H9 (cell line): ENCODE results near the gene IL36B. TPM values are rescaled to one million over a fixed set of nuclear protein-coding genes. Genes with fewer than 3 reads are reported as not detected.

ENCODE experiments used
- DNase-seq: peaks from one replicate; pipeline ENCODE4 v3.0.0-alpha.2; 2017
- H2AFZ ChIP-seq: one replicate; pipeline ENCODE4 v1.6.1; 2013; ENCODE audit warnings: mild to moderate bottlenecking, low read length, control low read depth, moderate library complexity
- H2AK5ac ChIP-seq: 2 replicates; pipeline ENCODE4 v1.6.1; 2013; ENCODE audit warnings: low read length, control low read depth, mixed read lengths; ENCODE audit not compliant: insufficient read length
- H2BK120ac ChIP-seq: one replicate; pipeline ENCODE4 v1.6.1; 2013; ENCODE audit warnings: low read depth, mild to moderate bottlenecking, low read length, control low read depth, inconsistent platforms; ENCODE audit not compliant: poor library complexity, severe bottlenecking
- H2BK12ac ChIP-seq: 2 replicates; pipeline ENCODE4 v1.6.1; 2013; ENCODE audit warnings: low read length, control low read depth, mixed read lengths, low read depth; ENCODE audit not compliant: insufficient read length
- H2BK15ac ChIP-seq: 2 replicates; pipeline ENCODE4 v1.6.1; 2013; ENCODE audit warnings: low read depth, low read length, control low read depth
- H2BK20ac ChIP-seq: one replicate; pipeline ENCODE4 v1.6.1; 2013; ENCODE audit warnings: low read depth, mild to moderate bottlenecking, low read length, control low read depth, inconsistent platforms; ENCODE audit not compliant: poor library complexity, severe bottlenecking
- H2BK5ac ChIP-seq: 2 replicates; pipeline ENCODE4 v1.6.1; 2013; ENCODE audit warnings: low read length, control low read depth, mixed read lengths; ENCODE audit not compliant: insufficient read length
- H3K14ac ChIP-seq: 2 replicates; pipeline ENCODE4 v1.6.1; 2013; ENCODE audit warnings: low read length, control low read depth; ENCODE audit not compliant: insufficient read depth
- H3K18ac ChIP-seq: 2 replicates; pipeline ENCODE4 v1.6.1; 2013; ENCODE audit warnings: low read depth, mild to moderate bottlenecking, mixed read lengths, low read length, control low read depth; ENCODE audit not compliant: insufficient read length
- H3K23ac ChIP-seq: 2 replicates; pipeline ENCODE4 v1.6.1; 2013; ENCODE audit warnings: low read length, control low read depth, mixed read lengths, low read depth; ENCODE audit not compliant: insufficient read length
- H3K23me2 ChIP-seq: 2 replicates; pipeline ENCODE4 v1.6.1; 2013; ENCODE audit warnings: low read depth, mild to moderate bottlenecking, mixed read lengths, low read length, control low read depth; ENCODE audit not compliant: insufficient read length, poor library complexity, severe bottlenecking
- H3K27ac ChIP-seq: 2 replicates; pipeline ENCODE4 v1.5.1; 2013; ENCODE audit warnings: low read length, control low read depth, mixed read lengths, low read depth; ENCODE audit not compliant: insufficient read length
- H3K27me3 ChIP-seq: 2 replicates; pipeline ENCODE4 v1.6.1; 2013; ENCODE audit warnings: low read length, control low read depth, inconsistent platforms; ENCODE audit not compliant: insufficient read depth
- H3K4ac ChIP-seq: 2 replicates; pipeline ENCODE4 v1.6.1; 2013; ENCODE audit warnings: low read depth, mild to moderate bottlenecking, control low read depth, inconsistent platforms, low read length, moderate library complexity
- H3K4me1 ChIP-seq: 2 replicates; pipeline ENCODE4 v1.6.1; 2013; ENCODE audit warnings: low read length, control low read depth, inconsistent platforms; ENCODE audit not compliant: insufficient read depth
- H3K4me2 ChIP-seq: 2 replicates; pipeline ENCODE4 v1.6.1; 2013; ENCODE audit warnings: low read length, control low read depth, mixed read lengths; ENCODE audit not compliant: insufficient read length, insufficient read depth
- H3K56ac ChIP-seq: 2 replicates; pipeline ENCODE4 v1.6.1; 2013; ENCODE audit warnings: low read depth, mild to moderate bottlenecking, mixed read lengths, low read length, control low read depth; ENCODE audit not compliant: insufficient read length
- H3K79me1 ChIP-seq: 2 replicates; pipeline ENCODE4 v1.6.1; 2013; ENCODE audit warnings: low read depth, mild to moderate bottlenecking, moderate library complexity, low read length, control low read depth, inconsistent platforms; ENCODE audit not compliant: insufficient read depth, poor library complexity, severe bottlenecking
- H3K79me2 ChIP-seq: 2 replicates; pipeline ENCODE4 v1.6.1; 2013; ENCODE audit warnings: low read length, control low read depth, inconsistent platforms; ENCODE audit not compliant: insufficient read depth
- H3K9ac ChIP-seq: 2 replicates; pipeline ENCODE4 v1.6.1; 2013; ENCODE audit warnings: low read length, control low read depth, mixed read lengths; ENCODE audit not compliant: insufficient read length; ENCODE audit errors: extremely low read depth
- H3K9me3 ChIP-seq: one replicate; pipeline ENCODE4 v1.6.1; 2013; ENCODE audit warnings: low read depth, low read length, inconsistent platforms; ENCODE audit not compliant: control insufficient read depth
- H3T11ph ChIP-seq: one replicate; pipeline ENCODE4 v1.6.1; 2013; ENCODE audit warnings: mild to moderate bottlenecking, low read length, control low read depth, inconsistent platforms
- H4K20me1 ChIP-seq: one replicate; pipeline ENCODE4 v1.6.1; 2013; ENCODE audit not compliant: control insufficient read depth, insufficient read length, insufficient read depth
- H4K5ac ChIP-seq: 2 replicates; pipeline ENCODE4 v1.6.1; 2013; ENCODE audit warnings: low read depth, mild to moderate bottlenecking, mixed read lengths, low read length, control low read depth; ENCODE audit not compliant: insufficient read length
- H4K8ac ChIP-seq: replicated peaks from 2 replicates; pipeline ENCODE4 v1.6.1; 2013; ENCODE audit warnings: low read length, control low read depth, mixed read lengths, low read depth; ENCODE audit not compliant: insufficient read length
- H4K91ac ChIP-seq: 2 replicates; pipeline ENCODE4 v1.6.1; 2013; ENCODE audit warnings: low read depth, mild to moderate bottlenecking, moderate library complexity, mixed read lengths, low read length, control low read depth; ENCODE audit not compliant: insufficient read length
- H3K27ac Mint-ChIP-seq, 3 experiments: 2 replicates in 2 of 3; 3 replicates in 1 of 3; pipeline ENCODE4 v1.8.0; 2020 to 2021; ENCODE audit warnings: mixed read lengths in 3 of 3, mild to moderate bottlenecking in 1 of 3, moderate library complexity in 1 of 3
- H3K27me3 Mint-ChIP-seq: 2 replicates; pipeline ENCODE4 v1.8.0; 2021; ENCODE audit warnings: low read depth, mild to moderate bottlenecking, moderate library complexity, mixed read lengths
- H3K36me3 Mint-ChIP-seq, 3 experiments: 2 replicates in 2 of 3; 3 replicates in 1 of 3; pipeline ENCODE4 v1.8.0; 2020 to 2021; ENCODE audit warnings: low read depth in 3 of 3, mixed read lengths in 3 of 3; ENCODE audit not compliant: insufficient read depth in 1 of 3
- H3K4me1 Mint-ChIP-seq, 2 experiments: 2 replicates each; pipeline ENCODE4 v1.8.0; 2020; ENCODE audit warnings: mixed read lengths in 2 of 2
- H3K4me3 Mint-ChIP-seq, 2 experiments: 2 replicates in 1 of 2; 3 replicates in 1 of 2; pipeline ENCODE4 v1.8.0; 2020 to 2021; ENCODE audit warnings: mild to moderate bottlenecking in 2 of 2, mixed read lengths in 2 of 2, moderate library complexity in 1 of 2
- H3K9me3 Mint-ChIP-seq, 2 experiments: 2 replicates in 1 of 2; 3 replicates in 1 of 2; pipeline ENCODE4 v1.8.0; 2020; ENCODE audit warnings: mild to moderate bottlenecking in 2 of 2, mixed read lengths in 2 of 2, moderate library complexity in 1 of 2
- CTCF ChIP-seq: fragments of 200-600 bp; sonication (generic); conservative IDR thresholded peaks from 3 replicates; pipeline ENCODE4 v1.8.0; 2021; ENCODE audit warnings: antibody characterized with exemption, mild to moderate bottlenecking
- WGBS: extraction: QIAGEN DNeasy Blood & Tissue Kit; methylation state at CpG from one replicate; pipeline ENCODE4 v1.1.7; 2013; ENCODE audit warnings: missing lambda C conversion rate, low lambda C conversion rate, mixed read lengths; ENCODE audit not compliant: insufficient read length; ENCODE audit errors: extremely low coverage; 5-methylcytosine and 5-hydroxymethylcytosine counted together
- total RNA-seq: library from RNA; stranded (reverse); gene quantifications from 2 replicates; pipeline ENCODE4 v1.2.1, GENCODE V29; 2021

Gene IL36B
- total RNA-seq, 1 experiment from 2014 or later: not detected

GRCh38 chr2:113041871-113042270, 10.8 kb downstream of the IL36B start:
- no peak for DNase-seq
- no CpG with 5 or more reads among the region's 5 CpGs for WGBS
- Histone ChIP-seq H2AK5ac (no peak overlapping the region), H3K27ac (no peak overlapping the region), H2BK15ac (no peak overlapping the region), H3K79me2 (no peaks in the 10 kb centered on the region), H2AFZ (no peak overlapping the region), H4K8ac (no peak overlapping the region), H2BK12ac (no peak overlapping the region), H3K23ac (no peak overlapping the region), H3K27me3 (no peaks in the 10 kb centered on the region), H4K20me1 (no peaks in the 10 kb centered on the region), H3K18ac (no peak overlapping the region), H3K14ac (no peak overlapping the region), H3K4me2 (no peak overlapping the region), H2BK20ac (no peak overlapping the region), H3K4ac (no peak overlapping the region), H4K5ac (no peak overlapping the region), H3K56ac (no peak overlapping the region), H3K9me3 (no peaks in the 10 kb centered on the region), H3T11ph (no peak overlapping the region), H2BK5ac (no peak overlapping the region), H3K79me1 (no peaks in the 10 kb centered on the region), H3K9ac (no peak overlapping the region), H3K4me1 (no peaks in the 10 kb centered on the region), H3K23me2 (no peaks in the 10 kb centered on the region), H4K91ac (no peak overlapping the region), H2BK120ac (no peak overlapping the region)
- Mint-ChIP-seq H3K36me3 (no peaks in the 10 kb centered on the region), H3K27me3 (peaks cover 17% of the 10 kb centered on the region), H3K4me3 (no peak overlapping the region), H3K9me3 (peaks cover 7 to 38% of the 10 kb centered on the region in 2 experiments), H3K4me1 (no peaks in the 10 kb centered on the region), H3K27ac (peak overlapping the region in 1 of 3 experiments; percentile 40; a peak in 1 of 7 replicates)
- peak; percentile 57; the same call in 2 of the 3 replicates for TF ChIP-seq CTCF
